Small intestine (tissue), 7 donors: ENCODE measurements around the gene DBP. TPM values are rescaled to one million over a fixed set of nuclear protein-coding genes. Genes with fewer than 3 reads are reported as not detected.
"Not testable (repeated sequence)": the region's sequence is repeated elsewhere in the genome, so short reads cannot be mapped to it uniquely, and the experiment has no call there.

ENCODE experiments used
- DNase-seq, 2 donors: peaks; one replicate each; pipeline versions ENCODE4 v3.0.0 to v3.0.0-alpha.2; 2013
- FAIRE-seq: peaks from 2 replicates; lab custom pipeline; 2012; peaks lifted over from hg19 to GRCh38; lab: Jason Lieb, UNC
- H3K27ac ChIP-seq, 3 donors: one replicate each; pipeline ENCODE4 v1.5.1; 2013; ENCODE audit warnings: low read length in 2 of 3, mild to moderate bottlenecking in 2 of 3, control low read depth in 1 of 3, inconsistent platforms in 1 of 3, low read depth in 1 of 3, moderate library complexity in 1 of 3
- H3K27me3 ChIP-seq, 3 donors: one replicate each; pipeline ENCODE4 v1.6.1; 2013; ENCODE audit warnings: low read length in 3 of 3, inconsistent platforms in 1 of 3; ENCODE audit not compliant: control insufficient read depth in 3 of 3, insufficient read depth in 3 of 3
- H3K36me3 ChIP-seq, 3 donors: one replicate each; pipeline ENCODE4 v1.6.1; 2013; ENCODE audit warnings: low read length in 3 of 3, inconsistent platforms in 1 of 3, low read depth in 1 of 3, mild to moderate bottlenecking in 1 of 3, moderate library complexity in 1 of 3; ENCODE audit not compliant: control insufficient read depth in 3 of 3, insufficient read depth in 2 of 3
- H3K4me1 ChIP-seq, 3 donors: one replicate each; pipeline ENCODE4 v1.6.1; 2013; ENCODE audit warnings: low read length in 2 of 3, inconsistent platforms in 1 of 3, low read depth in 1 of 3, mild to moderate bottlenecking in 1 of 3, moderate library complexity in 1 of 3; ENCODE audit not compliant: control insufficient read depth in 3 of 3, insufficient read depth in 2 of 3
- H3K4me3 ChIP-seq, 3 donors: one replicate each; pipeline ENCODE4 v1.5.1; 2013; ENCODE audit warnings: low read length in 3 of 3, control low read depth in 1 of 3, inconsistent platforms in 1 of 3, low read depth in 1 of 3, mild to moderate bottlenecking in 1 of 3, moderate library complexity in 1 of 3
- H3K9me3 ChIP-seq, 2 donors: one replicate each; pipeline ENCODE4 v1.6.1; 2013; ENCODE audit warnings: low read depth in 1 of 2, low read length in 1 of 2; ENCODE audit not compliant: control insufficient read depth in 2 of 2, insufficient read depth in 1 of 2
- WGBS, 3 donors: extraction: QIAGEN DNeasy Blood & Tissue Kit; methylation state at CpG; one replicate each; pipeline ENCODE4 v1.1.7; 2013; 5-methylcytosine and 5-hydroxymethylcytosine counted together
- polyA plus RNA-seq, 4 donors: library from polyadenylated mRNA; stranded (reverse) in 3 of 4; unstranded in 1 of 4; fragments of 200-250 nt in 3 of 4; fragments of 120-200 nt in 1 of 4; gene quantifications; one replicate each; pipeline versions ENCODE4 v1.2.1 to v1.2.3, GENCODE V29; 2013
- donor health status: healthy with polysubstance abuse.
- donor health status: control.
- donor health status: control.
- donor health status: Bipolar disorder and iron deficiency.
- donor health status: healthy.

The DBP gene
- polyA plus RNA-seq, 4 donors: 7.1 to 40.3 (median 23.9) TPM

GRCh38 chr19:48635263-48635965 lies 1.8 kb downstream of the DBP start:
- peaks cover 0 to 9% (median 0%) of the 10 kb centered on the region in 3 donors for H3K36me3 ChIP-seq
- FAIRE-seq (no peak), DNase-seq (peak; percentile 78 to 83)
- peaks cover 0 to 5% (median 0%) of the 10 kb centered on the region in 3 donors for H3K27me3 ChIP-seq
- H3K9me3 ChIP-seq: no peaks in the 10 kb centered on the region
- peaks cover 11 to 62% (median 21%) of the 10 kb centered on the region in 3 donors for H3K4me1 ChIP-seq
- WGBS, 3 donors: 1% methylated on average over 26 to 67 of the region's 67 CpGs
- H3K27ac ChIP-seq: peak overlapping the region; percentile 94 to 99 (median 96)
- H3K4me3 ChIP-seq: peak overlapping the region; percentile 50 to 94 (median 67)

GRCh38 chr19:48634424-48635262 lies 2.5 kb downstream of the DBP start:
- peaks cover 12 to 70% (median 21%) of the 10 kb centered on the region in 3 donors for H3K4me1 ChIP-seq
- peaks cover 0 to under 1% (median 0%) of the 10 kb centered on the region in 3 donors for H3K27me3 ChIP-seq
- no peak for FAIRE-seq
- H3K9me3 ChIP-seq: no peaks in the 10 kb centered on the region
- H3K27ac ChIP-seq: peak overlapping the region; percentile 94 to 99 (median 96)
- H3K4me3 ChIP-seq: peak overlapping the region in 2 of 3 donors; percentile 12 to 94
- peak; percentile 98 for DNase-seq
- WGBS, 3 donors: 2 to 5% (median 4%) methylated on average over 31 to 37 of the region's 37 CpGs
- peaks cover 0 to 11% (median 0%) of the 10 kb centered on the region in 3 donors for H3K36me3 ChIP-seq

DNA sequence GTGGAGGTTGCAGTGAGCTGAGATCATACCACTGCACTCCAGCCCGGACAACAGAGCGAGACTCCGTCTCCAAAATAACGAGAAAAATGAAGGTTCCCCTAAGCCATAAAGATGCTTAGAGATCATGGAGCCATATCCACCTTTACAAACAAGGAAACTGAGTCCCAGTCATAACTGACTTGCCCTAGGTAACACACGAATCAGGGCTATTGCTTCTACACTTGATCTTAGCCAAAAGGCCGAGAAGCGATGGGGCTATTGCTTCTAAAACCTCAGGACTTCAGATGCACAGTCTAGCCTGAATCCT lies 3.2 kb downstream of the DBP start:
- Histone ChIP-seq H3K27ac (peak overlapping the region; percentile 77 to 86 (median 79)), H3K4me1 (peaks cover 15 to 73% (median 21%) of the 10 kb centered on the region in 3 donors), H3K4me3 (peak overlapping the region in 1 of 3 donors; percentile 19), H3K9me3 (no peaks in the 10 kb centered on the region), H3K27me3 (no peaks in the 10 kb centered on the region), H3K36me3 (peaks cover 0 to 18% (median 0%) of the 10 kb centered on the region in 3 donors)
- FAIRE-seq: no peak
- DNase-seq: no peak
- 17 to 44% (median 28%) methylated on average over 7 of the region's 7 CpGs for WGBS, 3 donors

DNA sequence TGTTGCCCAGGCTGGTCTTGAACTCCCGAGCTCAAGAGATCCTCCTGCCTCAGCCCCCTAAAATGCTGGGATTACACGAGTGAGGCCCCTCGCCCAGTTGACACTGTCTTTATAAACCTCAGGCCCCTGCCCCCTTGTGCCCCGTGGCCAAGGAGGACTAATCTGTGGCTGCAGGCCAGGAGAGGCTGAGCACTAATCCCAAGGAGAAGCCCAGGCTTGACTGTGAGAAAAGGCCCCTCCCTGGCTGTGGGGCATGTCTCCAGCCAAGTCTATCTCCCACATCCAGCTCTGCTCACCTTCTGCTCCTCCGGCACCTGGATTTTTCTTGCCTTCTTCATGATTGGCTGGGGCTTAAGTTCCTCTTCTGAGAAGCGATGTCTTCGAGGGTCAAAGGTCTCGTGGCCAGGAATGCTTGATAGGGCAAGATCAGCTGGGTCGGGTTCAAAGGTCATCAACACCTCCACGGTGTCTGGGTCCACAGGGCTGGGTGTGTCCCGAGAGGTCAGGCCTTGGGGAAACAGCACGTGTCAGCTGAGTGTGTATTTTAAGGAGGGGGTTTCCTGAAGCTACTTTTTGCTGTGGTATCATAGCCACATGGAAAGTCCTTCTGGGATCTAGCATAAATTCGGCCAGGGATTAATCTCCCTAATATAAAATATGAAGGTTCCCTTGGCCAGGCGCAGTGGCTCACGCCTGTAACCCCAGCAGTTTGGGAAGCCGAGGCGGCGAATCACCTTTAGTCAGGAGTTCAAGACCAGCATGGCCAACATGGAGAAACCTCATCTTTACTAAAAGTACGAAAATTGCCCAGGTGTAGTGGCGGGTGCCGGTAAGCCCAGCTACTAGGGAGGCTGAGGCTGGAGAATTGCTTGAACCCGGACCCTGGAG lies 3.8 kb downstream of the DBP start:
- H3K27ac ChIP-seq: peak overlapping the region; percentile 77 to 86 (median 79)
- DNase-seq (peak; percentile 91 to 99), FAIRE-seq (no peak)
- no peaks in the 10 kb centered on the region for H3K27me3 ChIP-seq
- no peak overlapping the region for H3K4me3 ChIP-seq
- peaks cover 11 to 67% (median 19%) of the 10 kb centered on the region in 3 donors for H3K4me1 ChIP-seq
- peaks cover 0 to 24% (median 0%) of the 10 kb centered on the region in 3 donors for H3K36me3 ChIP-seq
- no peaks in the 10 kb centered on the region for H3K9me3 ChIP-seq
- 26 to 62% (median 40%) methylated on average over 22 of the region's 22 CpGs for WGBS, 3 donors

- H3K27ac ChIP-seq: peak overlapping the region; percentile 77 to 83 (median 79)
- H3K27me3 ChIP-seq: no peaks in the 10 kb centered on the region
- DNase-seq: peak; percentile 31 to 67
- H3K9me3 ChIP-seq: no peaks in the 10 kb centered on the region
- FAIRE-seq: no peak
- H3K36me3 ChIP-seq: peaks cover 0 to 30% (median 0%) of the 10 kb centered on the region in 3 donors
- peaks cover 12 to 70% (median 18%) of the 10 kb centered on the region in 3 donors for H3K4me1 ChIP-seq
- no peak overlapping the region for H3K4me3 ChIP-seq
These were observed 4.5 kb downstream of the DBP start for GRCh38 chr19:48632692-48633147.

DNA sequence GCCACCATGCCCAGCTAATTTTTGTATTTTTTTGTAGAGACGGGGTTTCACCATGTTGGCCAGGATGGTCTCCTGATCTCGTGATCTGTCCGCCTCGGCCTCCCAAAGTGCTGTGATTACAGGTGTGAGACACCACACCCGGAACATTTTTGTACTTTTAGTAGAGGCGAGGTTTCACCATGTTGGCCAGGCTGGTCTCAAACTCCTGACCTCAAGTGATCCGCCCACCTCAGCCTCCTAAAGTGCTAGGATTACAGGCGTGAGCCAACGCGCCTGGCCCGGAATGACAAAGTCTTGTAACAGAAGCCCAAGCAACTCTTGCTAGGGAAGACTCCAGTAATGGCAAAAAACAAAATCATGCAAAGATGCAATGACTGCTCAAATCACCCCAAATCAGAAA lies 4.9 kb downstream of the DBP start:
- Histone ChIP-seq H3K27ac (peak overlapping the region in 2 of 3 donors; percentile 79 to 83), H3K36me3 (peaks cover 0 to 35% (median 0%) of the 10 kb centered on the region in 3 donors), H3K4me1 (peaks cover 12 to 75% (median 18%) of the 10 kb centered on the region in 3 donors)
- not testable (repeated sequence) for H3K4me3 ChIP-seq, FAIRE-seq, H3K9me3 ChIP-seq, H3K27me3 ChIP-seq, DNase-seq
- whole genome bisulfite sequencing, 3 donors: 77 to 87% (median 79%) methylated on average over 11 of the region's 11 CpGs

- peak in 1 of 2 donors; percentile 31 for DNase-seq
- WGBS, 3 donors: 60 to 65% (median 63%) methylated on average over 3 of the region's 3 CpGs
- Histone ChIP-seq H3K36me3 (peaks cover 0 to 40% (median 0%) of the 10 kb centered on the region in 3 donors), H3K27ac (peak overlapping the region; percentile 79 to 87 (median 85)), H3K9me3 (no peaks in the 10 kb centered on the region), H3K27me3 (no peaks in the 10 kb centered on the region), H3K4me3 (no peak overlapping the region), H3K4me1 (peaks cover 12 to 77% (median 18%) of the 10 kb centered on the region in 3 donors)
- FAIRE-seq: no peak
These were observed 6.0 kb downstream of the DBP start for GRCh38 chr19:48631225-48631624.
